GM23338 (cell line): ENCODE measurements around the gene TMEM114. TPM values are rescaled to one million over a fixed set of nuclear protein-coding genes. Genes with fewer than 3 reads are reported as not detected.
A peak's percentile ranks its signal among the peaks of the same experiment; 100 is the strongest.

Source experiments
- ATAC-seq: fragments of 200-7000 bp; cut with Tn5 transposase; 3 replicates; pipeline ENCODE4 v1.9.1; 2020
- DNase-seq: peaks from one replicate; pipeline ENCODE4 v3.0.0-alpha.2; 2015; ENCODE audit warnings: low spot score
- H2AFZ ChIP-seq: fragments of 200-600 bp; sonication (generic); 2 replicates; pipeline ENCODE4 v1.8.0; 2016; ENCODE audit warnings: antibody characterized with exemption, mild to moderate bottlenecking, moderate library complexity
- H3F3A ChIP-seq: fragments of 200-600 bp; sonication (generic); replicated peaks from 2 replicates; pipeline ENCODE4 v1.8.0; 2017; ENCODE audit warnings: antibody characterized with exemption, mixed run types, low read depth
- H3K27ac ChIP-seq: fragments of 200-600 bp; sonication (generic); 2 replicates; pipeline ENCODE4 v1.6.1; 2016; ENCODE audit warnings: low read depth
- H3K27me3 ChIP-seq: fragments of 200-600 bp; sonication (generic); 2 replicates; pipeline ENCODE4 v1.8.0; 2016; ENCODE audit warnings: mild to moderate bottlenecking, mixed run types, moderate library complexity; ENCODE audit not compliant: insufficient read depth
- H3K36me3 ChIP-seq: fragments of 200-600 bp; sonication (generic); 2 replicates; pipeline ENCODE4 v1.8.0; 2016; ENCODE audit warnings: mild to moderate bottlenecking; ENCODE audit not compliant: insufficient read depth
- H3K4me1 ChIP-seq: fragments of 200-600 bp; sonication (generic); 2 replicates; pipeline ENCODE4 v1.8.0; 2016; ENCODE audit warnings: mild to moderate bottlenecking, moderate library complexity; ENCODE audit not compliant: insufficient read depth
- H3K4me2 ChIP-seq: fragments of 200-600 bp; sonication (generic); 2 replicates; pipeline ENCODE4 v1.7.1; 2017; ENCODE audit warnings: mixed run types
- H3K4me3 ChIP-seq: fragments of 200-600 bp; sonication (generic); 2 replicates; pipeline ENCODE4 v1.6.1; 2016; ENCODE audit warnings: mixed run types
- H3K79me2 ChIP-seq: fragments of 200-600 bp; sonication (generic); replicated peaks from 2 replicates; pipeline ENCODE4 v1.8.0; 2017; ENCODE audit warnings: mild to moderate bottlenecking; ENCODE audit not compliant: insufficient read depth
- H3K9me2 ChIP-seq: fragments of 200-600 bp; sonication (generic); 2 replicates; pipeline ENCODE4 v1.8.0; 2017; ENCODE audit not compliant: insufficient read depth
- H4K20me1 ChIP-seq: fragments of 200-600 bp; sonication (generic); replicated peaks from 2 replicates; pipeline ENCODE4 v1.8.0; 2017; ENCODE audit warnings: mild to moderate bottlenecking; ENCODE audit not compliant: insufficient read depth
- H3K27ac Mint-ChIP-seq: 2 replicates; pipeline ENCODE4 v1.8.0; 2020; ENCODE audit warnings: inconsistent platforms, mild to moderate bottlenecking, moderate library complexity, mixed read lengths
- H3K27me3 Mint-ChIP-seq: 3 replicates; pipeline ENCODE4 v1.8.0; 2022; ENCODE audit warnings: low read depth, mild to moderate bottlenecking, moderate library complexity, mixed read lengths, inconsistent platforms; ENCODE audit not compliant: insufficient read depth, poor library complexity
- H3K36me3 Mint-ChIP-seq: 3 replicates; pipeline ENCODE4 v1.8.0; 2021; ENCODE audit warnings: low read depth, mild to moderate bottlenecking, inconsistent platforms, moderate library complexity, mixed read lengths
- H3K4me1 Mint-ChIP-seq: 3 replicates; pipeline ENCODE4 v1.8.0; 2020; ENCODE audit warnings: mild to moderate bottlenecking, inconsistent platforms, mixed read lengths
- H3K4me3 Mint-ChIP-seq: 3 replicates; pipeline ENCODE4 v1.8.0; 2021; ENCODE audit warnings: moderate library complexity, mild to moderate bottlenecking, inconsistent platforms, mixed read lengths
- H3K9me3 Mint-ChIP-seq: 3 replicates; pipeline ENCODE4 v1.8.0; 2020; ENCODE audit warnings: moderate library complexity, mild to moderate bottlenecking, inconsistent platforms, mixed read lengths
- CREB1 ChIP-seq: fragments of 250-450 bp; sonication (Bioruptor Pico); IDR thresholded peaks from 2 replicates; pipeline ENCODE4 v1.5.0; 2020; ENCODE audit warnings: low read depth, mild to moderate bottlenecking, moderate library complexity
- CTCF ChIP-seq, 2 experiments: fragments of 200-600 bp in 1 of 2; sonication (generic) in 1 of 2; conservative IDR thresholded peaks; 2 replicates each; pipeline versions ENCODE4 v1.5.1 to v1.6.1; 2016 to 2017; ENCODE audit warnings: antibody characterized with exemption in 2 of 2, low read depth in 2 of 2, mild to moderate bottlenecking in 2 of 2, moderate library complexity in 1 of 2
- EZH2 ChIP-seq: fragments of 200-600 bp; sonication (generic); IDR thresholded peaks from one replicate; pipeline ENCODE4 v1.8.0; 2017; ENCODE audit warnings: antibody characterized with exemption, mild to moderate bottlenecking, low read depth; ENCODE audit not compliant: unreplicated experiment
- JUNB ChIP-seq: IDR thresholded peaks from one replicate; pipeline ENCODE4 v1.6.1; 2016; ENCODE audit warnings: antibody characterized with exemption; ENCODE audit not compliant: unreplicated experiment
- NANOG ChIP-seq: IDR thresholded peaks from 2 replicates; pipeline ENCODE4 v1.6.1; 2016; ENCODE audit warnings: antibody characterized with exemption, borderline replicate concordance
- POLR2AphosphoS5 ChIP-seq: IDR thresholded peaks from 2 replicates; pipeline ENCODE4 v1.6.1; 2016; ENCODE audit warnings: antibody characterized with exemption, low read depth
- STAT1 ChIP-seq: IDR thresholded peaks from one replicate; pipeline ENCODE4 v1.6.1; 2016; ENCODE audit warnings: antibody characterized with exemption; ENCODE audit not compliant: unreplicated experiment
- ZNF114 ChIP-seq: fragments of 250-450 bp; sonication (Bioruptor Pico); IDR thresholded peaks from 2 replicates; pipeline ENCODE4 v1.5.0; 2020; ENCODE audit warnings: mild to moderate bottlenecking, moderate library complexity
- ZNF331 ChIP-seq: fragments of 250-450 bp; sonication (Bioruptor Pico); IDR thresholded peaks from 2 replicates; pipeline ENCODE4 v1.5.0; 2020; ENCODE audit warnings: low read depth, mild to moderate bottlenecking, moderate library complexity
- polyA plus RNA-seq: library from polyadenylated mRNA; unstranded; fragments of >200 nt; fragmentation: Nextera tagmentation; extraction: Ambion mirVana; gene quantifications from 2 replicates; pipeline ENCODE4 v1.2.1, GENCODE V29; 2016
- total RNA-seq: library from RNA; depleted of rRNA; stranded (reverse); fragments of >200 nt; shearing (Covaris generic); gene quantifications from 2 replicates; pipeline ENCODE4 v1.2.3, GENCODE V29; 2014
- TF ChIP-seq, protein P1 (sequence below): IDR thresholded peaks from one replicate; pipeline ENCODE4 v1.6.1; 2018; ENCODE audit warnings: antibody characterized with exemption; ENCODE audit not compliant: unreplicated experiment
- TF ChIP-seq, protein P2 (sequence below): IDR thresholded peaks from 2 replicates; pipeline ENCODE4 v1.6.1; 2016; ENCODE audit warnings: antibody characterized with exemption

The TMEM114 gene
- total and polyA plus RNA-seq, 2 experiments from 2014 or later = 0.47 to 0.52 TPM

DNA sequence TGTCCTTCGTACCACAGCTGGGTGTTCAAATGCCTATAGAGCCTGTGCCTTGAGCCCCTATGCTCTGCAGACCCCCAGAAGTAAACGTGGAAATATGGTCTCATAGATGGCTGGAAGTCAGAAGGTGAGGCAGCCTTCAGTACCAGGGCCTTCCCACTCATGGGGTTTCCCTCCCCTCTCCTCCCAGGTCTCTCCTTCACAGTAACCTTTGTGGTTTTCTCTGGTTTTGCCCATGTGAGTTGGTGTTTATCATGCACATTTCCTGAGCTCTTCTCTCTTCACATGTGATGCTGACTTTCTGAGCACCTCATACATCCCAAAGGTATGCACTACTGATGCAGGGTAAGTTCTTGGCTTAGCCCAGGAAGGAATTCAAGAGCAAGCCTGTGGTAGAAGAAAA, 35.4 kb downstream of the TMEM114 start (continued):
- no peak for TF ChIP-seq CTCF (conservative IDR thresholded peaks at IDR 0.05; ENCODE audit: low read depth in 2 of 2)
- TF ChIP-seq EZH2 = no peak
- TF ChIP-seq, protein P1, sequence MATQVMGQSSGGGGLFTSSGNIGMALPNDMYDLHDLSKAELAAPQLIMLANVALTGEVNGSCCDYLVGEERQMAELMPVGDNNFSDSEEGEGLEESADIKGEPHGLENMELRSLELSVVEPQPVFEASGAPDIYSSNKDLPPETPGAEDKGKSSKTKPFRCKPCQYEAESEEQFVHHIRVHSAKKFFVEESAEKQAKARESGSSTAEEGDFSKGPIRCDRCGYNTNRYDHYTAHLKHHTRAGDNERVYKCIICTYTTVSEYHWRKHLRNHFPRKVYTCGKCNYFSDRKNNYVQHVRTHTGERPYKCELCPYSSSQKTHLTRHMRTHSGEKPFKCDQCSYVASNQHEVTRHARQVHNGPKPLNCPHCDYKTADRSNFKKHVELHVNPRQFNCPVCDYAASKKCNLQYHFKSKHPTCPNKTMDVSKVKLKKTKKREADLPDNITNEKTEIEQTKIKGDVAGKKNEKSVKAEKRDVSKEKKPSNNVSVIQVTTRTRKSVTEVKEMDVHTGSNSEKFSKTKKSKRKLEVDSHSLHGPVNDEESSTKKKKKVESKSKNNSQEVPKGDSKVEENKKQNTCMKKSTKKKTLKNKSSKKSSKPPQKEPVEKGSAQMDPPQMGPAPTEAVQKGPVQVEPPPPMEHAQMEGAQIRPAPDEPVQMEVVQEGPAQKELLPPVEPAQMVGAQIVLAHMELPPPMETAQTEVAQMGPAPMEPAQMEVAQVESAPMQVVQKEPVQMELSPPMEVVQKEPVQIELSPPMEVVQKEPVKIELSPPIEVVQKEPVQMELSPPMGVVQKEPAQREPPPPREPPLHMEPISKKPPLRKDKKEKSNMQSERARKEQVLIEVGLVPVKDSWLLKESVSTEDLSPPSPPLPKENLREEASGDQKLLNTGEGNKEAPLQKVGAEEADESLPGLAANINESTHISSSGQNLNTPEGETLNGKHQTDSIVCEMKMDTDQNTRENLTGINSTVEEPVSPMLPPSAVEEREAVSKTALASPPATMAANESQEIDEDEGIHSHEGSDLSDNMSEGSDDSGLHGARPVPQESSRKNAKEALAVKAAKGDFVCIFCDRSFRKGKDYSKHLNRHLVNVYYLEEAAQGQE = no peak
- no peak for TF ChIP-seq ZNF331 (CRISPR knock-in tag)
- TF ChIP-seq NANOG = no peak

- Mint-ChIP-seq H3K9me3 (no peaks in the 10 kb centered on the region), H3K27me3 (peaks cover 9% of the 10 kb centered on the region)
- DNase-seq = no peak
- TF ChIP-seq CTCF (conservative IDR thresholded peaks at IDR 0.05; ENCODE audit: low read depth in 2 of 2) (no peak), EZH2 (no peak), ZNF114 (CRISPR knock-in tag) (no peak), NANOG (no peak), JUNB (no peak), CREB1 (CRISPR knock-in tag) (no peak), POLR2AphosphoS5 (no peak), STAT1 (no peak)
- TF ChIP-seq, protein P2, sequence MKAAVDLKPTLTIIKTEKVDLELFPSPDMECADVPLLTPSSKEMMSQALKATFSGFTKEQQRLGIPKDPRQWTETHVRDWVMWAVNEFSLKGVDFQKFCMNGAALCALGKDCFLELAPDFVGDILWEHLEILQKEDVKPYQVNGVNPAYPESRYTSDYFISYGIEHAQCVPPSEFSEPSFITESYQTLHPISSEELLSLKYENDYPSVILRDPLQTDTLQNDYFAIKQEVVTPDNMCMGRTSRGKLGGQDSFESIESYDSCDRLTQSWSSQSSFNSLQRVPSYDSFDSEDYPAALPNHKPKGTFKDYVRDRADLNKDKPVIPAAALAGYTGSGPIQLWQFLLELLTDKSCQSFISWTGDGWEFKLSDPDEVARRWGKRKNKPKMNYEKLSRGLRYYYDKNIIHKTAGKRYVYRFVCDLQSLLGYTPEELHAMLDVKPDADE = no peak
These were observed 36.3 kb downstream of the TMEM114 start for GRCh38 chr16:8554022-8554421.

More at GRCh38 chr16:8554022-8554421, 36.3 kb downstream of the TMEM114 start:
- Histone ChIP-seq H3K9me2 (no peaks in the 10 kb centered on the region), H3K4me1 (no peaks in the 10 kb centered on the region), H3K36me3 (no peaks in the 10 kb centered on the region), H3K4me3 (no peak overlapping the region), H4K20me1 (no peaks in the 10 kb centered on the region), H3K27ac (no peak overlapping the region), H2AFZ (no peak overlapping the region), H3K79me2 (no peaks in the 10 kb centered on the region), H3K4me2 (no peak overlapping the region), H3F3A (no peaks in the 10 kb centered on the region), H3K27me3 (no peaks in the 10 kb centered on the region)
- Mint-ChIP-seq H3K27ac (no peak overlapping the region), H3K4me3 (no peak overlapping the region), H3K36me3 (no peaks in the 10 kb centered on the region), H3K4me1 (peaks cover 11% of the 10 kb centered on the region)
- ATAC-seq = peak; percentile 33; the same call in 1 of the 3 replicates
